HG03097 (cell line): Measurements from ENCODE around the gene ZNF555.

ENCODE experiments used
- ATAC-seq: cut with Tn5 transposase; IDR thresholded peaks from one replicate; pipeline ENCODE4 v1.9.1; 2021; ENCODE audit not compliant: unreplicated experiment, low FRiP score

The ZNF555 gene

DNA sequence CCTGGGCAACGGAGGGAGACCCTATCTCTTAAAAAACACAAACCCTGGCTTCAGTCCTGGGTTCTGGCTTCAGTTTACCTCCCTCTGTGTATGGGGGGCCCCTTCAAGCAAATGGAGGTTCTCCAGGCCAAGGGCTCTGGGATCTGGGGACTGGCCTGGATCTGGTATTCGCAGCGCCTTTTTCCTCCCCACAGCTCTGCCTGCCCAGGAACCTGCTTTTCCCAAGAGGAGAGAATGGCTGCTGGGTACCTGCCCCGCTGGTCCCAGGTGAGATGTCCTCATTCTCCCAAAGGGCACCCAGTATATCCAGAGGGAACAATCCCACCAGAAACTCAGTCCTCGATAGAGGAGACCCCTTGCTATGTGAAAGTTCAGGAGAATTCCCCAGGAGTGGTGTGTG is 18.4 kb upstream of the ZNF555 start:
- ATAC-seq = no peak

DNA sequence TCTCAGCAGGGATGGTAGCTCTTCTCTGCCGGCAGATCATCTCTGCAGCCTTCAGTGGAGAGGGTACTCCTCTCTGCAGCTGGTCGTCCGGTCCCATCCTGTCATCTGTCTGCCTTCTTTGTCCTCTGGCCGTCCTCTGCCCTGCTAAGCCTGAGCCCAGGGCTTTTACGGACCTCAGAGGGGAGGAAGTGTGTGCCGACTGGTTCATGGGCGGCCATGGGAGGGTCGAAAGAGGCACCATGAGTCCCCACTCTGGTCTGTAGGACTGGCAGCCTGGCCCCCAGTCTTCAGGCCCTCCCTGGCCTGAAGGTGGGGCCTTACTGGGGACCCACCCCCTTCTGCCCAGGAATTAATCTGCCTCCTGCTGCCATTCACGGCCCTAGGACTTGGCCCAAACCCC is 17.6 kb upstream of the ZNF555 start:
- ATAC-seq = no peak

DNA sequence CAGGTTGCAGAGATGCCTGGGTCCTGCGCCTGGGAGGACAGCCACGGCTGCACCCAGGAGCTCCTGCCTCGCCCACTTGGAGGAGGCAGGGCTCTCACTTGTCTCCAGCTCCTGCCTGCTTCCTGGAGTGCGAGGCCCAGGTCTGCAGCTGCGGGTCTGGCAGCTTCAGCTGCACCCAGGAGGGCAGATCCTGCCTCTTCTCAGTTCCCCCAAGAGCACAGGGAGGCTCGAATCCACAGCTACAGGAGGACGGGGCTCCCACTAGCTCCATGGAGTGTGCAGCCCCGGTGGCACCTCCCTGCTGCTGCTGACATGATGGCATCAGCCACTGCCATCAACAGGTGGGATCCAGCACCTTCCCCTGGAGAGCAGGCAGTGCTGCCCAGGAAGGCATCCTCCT is 17.1 kb upstream of the ZNF555 start:
- no peak for ATAC-seq

DNA sequence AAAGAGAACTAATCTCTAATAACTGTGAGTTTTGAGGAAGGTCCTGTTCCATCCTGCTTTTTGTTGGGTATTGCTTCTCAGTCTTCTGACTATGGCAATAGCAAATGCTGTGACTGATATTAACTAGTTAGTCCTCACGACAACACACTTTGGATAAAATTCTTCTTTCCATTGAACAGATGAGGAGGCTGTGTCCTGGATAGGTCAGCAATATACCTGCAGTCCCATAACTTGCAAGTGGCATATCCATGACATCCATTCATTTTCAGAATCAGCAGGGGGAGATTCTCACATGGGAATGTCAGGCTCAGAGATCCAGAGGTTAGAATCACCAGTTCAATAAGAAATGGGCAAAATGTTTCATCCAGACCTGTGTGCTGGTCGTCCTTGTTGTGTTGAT is 14.3 kb upstream of the ZNF555 start:
- no peak for ATAC-seq

DNA sequence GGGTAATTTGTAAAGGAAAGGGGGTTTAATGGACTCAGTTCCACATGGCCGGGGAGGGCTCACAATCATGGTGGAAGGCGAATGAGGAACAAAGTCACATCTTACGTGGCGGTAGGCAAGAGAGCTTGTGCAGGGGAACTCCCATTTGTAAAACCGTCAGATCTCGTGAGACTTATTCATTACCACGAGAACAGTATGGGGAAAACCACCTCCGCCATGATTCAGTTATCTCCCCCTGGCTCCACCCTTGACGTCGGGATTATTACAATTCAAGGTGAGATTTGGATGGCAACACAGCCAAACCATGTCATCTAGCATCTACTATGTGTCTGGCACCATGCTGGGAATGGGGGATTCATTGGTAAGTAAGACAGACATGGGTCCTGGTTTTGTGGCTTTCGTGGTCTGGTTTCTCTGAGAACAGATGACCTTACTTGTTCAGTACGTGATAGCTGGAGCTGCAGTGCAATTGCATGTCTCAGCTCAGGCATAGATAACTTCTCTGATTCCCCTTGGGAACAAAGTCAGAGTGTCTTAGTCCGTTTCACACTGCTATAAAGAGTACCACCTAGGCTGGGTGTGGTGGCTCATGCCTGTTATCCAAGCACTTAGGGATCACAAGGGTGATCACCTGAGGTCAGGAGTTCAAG is 13.3 kb upstream of the ZNF555 start:
- ATAC-seq = no peak

DNA sequence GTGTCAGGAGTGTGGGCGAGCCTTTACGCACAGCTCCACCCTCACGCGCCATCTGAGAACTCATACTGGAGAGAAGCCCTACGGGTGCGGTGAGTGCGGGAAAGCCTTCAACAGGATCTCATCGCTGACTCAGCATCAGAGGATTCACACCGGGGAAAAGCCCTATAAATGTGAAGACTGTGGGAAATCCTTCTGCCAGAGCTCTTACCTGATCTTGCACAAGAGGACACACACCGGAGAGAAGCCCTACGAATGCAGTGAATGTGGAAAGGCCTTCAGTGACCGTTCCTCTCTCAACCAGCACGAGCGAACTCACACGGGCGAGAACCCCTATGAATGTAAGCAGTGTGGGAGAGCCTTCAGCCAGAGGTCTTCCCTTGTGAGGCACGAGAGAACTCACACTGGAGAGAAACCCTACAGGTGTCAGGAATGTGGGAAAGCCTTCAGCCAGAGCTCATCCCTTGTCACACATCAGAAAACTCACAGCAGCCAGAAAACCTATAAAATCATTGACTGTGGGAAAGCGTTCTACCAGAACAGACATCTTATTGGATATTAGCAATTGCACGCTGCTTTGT is 6.9 kb upstream of the ZNF555 start:
- ATAC-seq = no peak

DNA sequence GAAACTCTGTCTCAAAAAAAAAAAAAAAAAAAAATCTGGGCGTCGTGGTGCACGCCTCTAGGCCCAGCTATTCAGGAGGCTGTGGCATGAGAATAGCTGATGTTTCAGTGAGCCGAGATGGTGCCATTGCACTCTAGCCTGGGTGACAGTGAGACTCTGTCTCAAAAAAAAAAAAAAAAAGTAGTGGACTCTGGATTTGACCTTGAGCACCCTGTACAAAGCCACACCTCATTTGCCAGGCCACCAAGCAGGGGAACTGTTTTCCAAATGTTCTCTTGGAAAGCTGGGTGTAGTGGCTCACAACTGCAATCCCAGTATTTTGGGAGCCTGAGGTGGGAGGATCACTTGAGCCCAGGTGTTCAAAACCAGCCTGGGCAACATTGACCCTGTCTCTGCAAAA is 3.8 kb upstream of the ZNF555 start:
- no peak for ATAC-seq

DNA sequence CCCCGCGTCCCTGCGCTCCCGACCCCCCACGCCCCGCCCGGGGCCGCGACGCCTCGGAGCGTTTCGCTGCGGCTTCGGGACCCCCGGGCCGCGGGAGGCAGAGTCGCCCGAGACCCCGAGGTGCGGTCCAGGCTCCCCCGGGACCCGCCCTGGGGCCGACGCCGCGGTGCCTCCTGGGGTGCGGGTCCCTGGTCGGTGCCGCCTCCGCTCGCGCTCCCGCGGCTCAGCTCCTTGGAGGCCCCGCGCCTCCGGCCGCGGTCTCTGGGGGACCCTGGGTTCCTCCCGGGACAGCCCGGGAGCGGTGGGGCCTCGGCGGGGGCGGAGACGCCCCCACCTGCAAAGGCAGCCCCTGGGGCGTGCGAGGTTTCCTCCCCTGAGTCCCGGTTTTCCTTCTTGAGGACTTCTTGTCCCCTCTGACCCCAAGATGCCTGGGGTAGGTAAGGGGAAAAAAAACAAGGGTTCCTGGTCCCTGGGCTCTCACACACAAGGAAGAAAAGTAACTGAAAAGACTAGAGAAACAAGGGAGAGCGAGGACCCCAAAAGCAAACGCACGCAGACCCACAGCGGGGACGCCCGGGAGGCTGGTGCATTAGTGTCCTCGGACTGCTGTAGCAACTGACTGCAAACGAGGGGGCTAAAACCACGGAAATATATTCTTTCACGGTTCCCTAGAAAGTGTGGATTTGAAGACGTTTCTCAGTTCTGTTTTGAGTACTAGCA is 740 bp downstream of the ZNF555 start:
- no peak for ATAC-seq

DNA sequence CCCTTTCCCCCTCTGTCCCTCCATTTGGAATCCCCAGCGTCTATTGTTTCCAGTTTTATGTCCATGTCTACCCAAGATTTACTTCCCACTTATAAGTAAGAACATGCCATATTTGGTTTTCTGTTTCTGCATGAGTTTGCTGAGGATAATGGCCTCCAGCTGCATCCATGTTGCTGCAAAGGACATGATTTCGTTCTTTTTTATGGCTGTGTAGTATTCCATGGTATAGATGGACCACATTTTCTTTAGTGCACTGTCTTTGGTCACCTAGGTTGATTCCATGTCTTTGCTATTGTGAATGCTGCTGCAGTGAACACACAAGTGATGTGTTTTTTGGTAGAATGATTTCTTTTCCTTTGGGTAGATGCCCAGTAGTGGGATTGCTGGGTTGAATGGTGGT is 3.8 kb downstream of the ZNF555 start:
- no peak for ATAC-seq

DNA sequence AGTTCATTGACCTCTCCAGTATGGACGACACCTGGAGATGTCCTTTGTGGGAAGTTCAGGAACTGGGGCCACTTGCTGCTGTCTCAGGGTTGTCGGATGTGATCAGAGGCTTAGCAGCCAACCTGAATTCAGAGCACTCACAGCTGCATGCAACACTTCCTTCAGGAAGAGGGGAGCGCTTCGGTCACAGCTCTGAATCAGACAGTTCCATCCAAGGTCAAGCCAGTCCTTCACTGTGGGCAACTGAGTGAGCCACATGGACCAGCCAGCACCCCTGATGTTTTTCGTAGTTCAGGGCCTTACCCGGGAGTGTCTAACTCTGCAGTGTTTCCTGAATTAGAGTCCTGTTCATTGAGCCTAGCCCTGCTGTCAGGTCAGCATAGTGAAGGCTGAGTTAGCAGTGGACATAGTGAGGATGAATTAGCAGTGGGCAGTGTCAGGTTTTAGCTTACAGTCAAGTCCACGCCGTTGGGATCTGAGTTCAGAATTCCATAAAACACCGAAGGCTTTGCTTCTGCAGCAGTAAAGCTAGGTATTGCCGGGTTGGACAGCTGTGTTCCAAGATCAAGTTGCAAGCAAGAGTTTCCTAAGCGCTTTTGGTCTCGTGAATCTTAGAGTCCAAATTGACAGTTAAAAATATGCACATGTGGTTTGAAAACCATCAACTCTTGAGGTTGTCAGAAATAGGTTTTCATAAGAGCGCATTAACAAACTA is 5.1 kb downstream of the ZNF555 start:
- ATAC-seq = no peak

DNA sequence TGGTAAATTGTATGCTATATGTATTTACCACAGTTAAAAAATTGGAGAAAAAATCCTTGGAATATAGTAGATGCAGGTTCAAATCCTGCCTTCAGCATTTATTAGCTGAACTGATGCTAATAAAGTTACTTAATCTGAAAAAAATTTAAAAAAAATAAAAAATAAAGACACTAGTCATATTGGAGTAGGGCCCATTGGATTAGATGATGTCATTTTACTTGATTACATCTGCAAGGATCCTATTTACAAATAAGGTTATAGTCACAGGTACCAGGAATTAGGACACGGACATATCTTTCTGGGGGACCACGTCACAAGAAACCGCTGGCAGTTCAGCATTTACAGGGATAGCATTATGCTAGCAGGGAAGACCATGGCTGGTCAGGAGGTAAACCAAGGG is 6.2 kb downstream of the ZNF555 start:
- no peak for ATAC-seq

DNA sequence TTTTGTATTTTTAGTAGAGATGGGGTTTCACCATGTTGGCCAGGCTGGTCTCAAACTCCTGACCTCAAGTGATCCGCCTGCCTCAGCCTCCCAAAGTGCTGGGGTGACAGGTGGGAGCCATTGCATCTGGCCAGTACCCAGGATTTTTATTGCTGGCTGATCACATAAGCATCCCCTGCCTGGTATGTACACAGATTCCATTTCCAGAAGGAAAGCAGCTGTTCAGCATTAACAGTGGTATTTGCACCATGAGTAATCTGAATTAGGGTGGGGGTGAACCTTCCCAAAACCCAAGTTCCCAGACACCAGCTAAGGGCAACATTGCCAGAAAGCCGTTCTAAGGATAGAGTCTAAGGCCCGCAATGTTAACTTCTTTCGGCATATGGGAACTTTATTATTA is 7.3 kb downstream of the ZNF555 start:
- ATAC-seq = no peak

DNA sequence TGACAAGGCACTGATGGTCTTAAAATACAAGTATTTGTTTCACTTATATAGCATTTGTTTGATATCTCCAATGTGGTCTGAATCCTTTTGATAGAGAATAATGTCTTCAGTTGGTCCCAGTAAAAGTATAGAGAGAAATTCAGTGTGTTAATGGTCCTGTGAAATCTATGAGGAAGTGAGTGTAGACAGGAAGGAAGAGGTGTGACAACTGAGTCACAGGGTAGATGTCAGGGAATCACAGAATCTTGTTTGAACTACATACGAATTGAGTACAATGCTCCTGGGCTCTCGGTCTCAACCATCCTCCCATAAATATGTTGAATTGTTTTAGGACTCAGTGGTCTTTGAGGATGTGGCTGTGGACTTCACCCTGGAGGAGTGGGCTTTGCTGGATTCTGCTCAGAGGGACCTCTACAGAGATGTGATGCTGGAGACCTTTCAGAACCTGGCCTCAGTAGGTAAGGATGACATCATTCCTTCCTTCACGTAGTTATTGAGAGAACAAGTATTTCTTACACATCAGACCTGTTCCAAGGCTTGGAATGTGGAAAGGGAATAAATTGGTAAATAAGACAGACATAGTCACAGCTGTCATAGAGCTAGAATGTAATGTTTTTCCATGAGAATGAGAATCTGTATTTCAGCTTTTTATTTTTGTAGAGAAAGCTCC is 9.1 kb downstream of the ZNF555 start:
- no peak for ATAC-seq

DNA sequence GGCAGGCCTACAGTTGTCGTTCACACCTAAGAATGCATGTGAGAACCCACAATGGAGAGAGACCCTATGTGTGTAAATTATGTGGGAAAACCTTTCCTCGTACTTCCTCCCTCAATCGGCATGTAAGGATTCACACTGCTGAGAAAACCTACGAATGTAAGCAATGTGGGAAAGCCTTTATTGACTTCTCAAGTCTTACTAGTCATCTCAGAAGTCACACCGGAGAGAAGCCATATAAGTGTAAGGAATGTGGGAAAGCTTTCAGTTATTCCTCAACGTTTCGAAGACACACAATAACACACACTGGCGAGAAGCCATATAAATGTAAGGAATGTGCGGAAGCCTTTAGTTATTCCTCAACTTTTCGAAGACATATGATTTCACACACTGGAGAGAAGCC is 11.3 kb downstream of the ZNF555 start:
- ATAC-seq = no peak

DNA sequence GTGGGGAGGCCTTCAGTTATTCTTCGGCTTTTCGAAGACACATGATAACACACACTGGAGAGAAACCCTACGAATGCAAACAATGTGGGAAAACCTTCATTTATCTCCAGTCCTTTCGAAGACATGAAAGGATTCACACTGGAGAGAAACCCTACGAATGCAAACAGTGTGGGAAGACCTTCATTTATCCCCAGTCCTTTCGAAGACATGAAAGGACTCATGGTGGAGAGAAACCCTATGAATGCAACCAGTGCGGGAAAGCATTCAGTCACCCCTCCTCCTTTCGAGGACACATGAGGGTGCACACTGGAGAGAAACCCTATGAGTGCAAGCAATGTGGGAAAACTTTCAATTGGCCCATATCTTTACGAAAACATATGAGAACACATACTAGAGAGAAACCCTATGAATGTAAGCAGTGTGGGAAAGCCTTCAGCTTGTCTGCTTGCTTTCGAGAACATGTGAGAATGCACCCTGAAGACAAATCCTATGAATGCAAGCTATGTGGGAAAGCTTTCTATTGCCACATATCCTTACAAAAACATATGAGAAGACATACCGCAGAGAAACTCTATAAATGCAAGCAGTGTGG is 11.8 kb downstream of the ZNF555 start:
- no peak for ATAC-seq

DNA sequence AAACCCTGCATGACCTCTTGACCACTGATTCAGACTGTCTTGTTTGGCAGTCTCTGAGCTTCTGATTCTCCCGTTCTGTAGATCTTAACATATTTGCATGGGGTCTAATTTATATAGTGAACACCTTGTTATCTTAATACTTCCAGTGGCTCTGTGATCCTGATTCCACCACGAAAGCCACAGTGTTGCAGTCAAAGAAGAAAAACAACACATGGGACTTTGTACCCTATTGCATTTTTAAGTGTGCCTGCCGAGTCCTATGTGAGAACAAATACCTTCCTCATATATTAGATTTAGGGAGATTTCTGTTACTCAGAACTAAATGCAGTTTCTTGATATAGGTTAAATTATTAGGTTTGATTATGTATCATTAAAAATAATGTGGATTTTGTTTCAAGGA is 13.6 kb downstream of the ZNF555 start:
- ATAC-seq = no peak

DNA sequence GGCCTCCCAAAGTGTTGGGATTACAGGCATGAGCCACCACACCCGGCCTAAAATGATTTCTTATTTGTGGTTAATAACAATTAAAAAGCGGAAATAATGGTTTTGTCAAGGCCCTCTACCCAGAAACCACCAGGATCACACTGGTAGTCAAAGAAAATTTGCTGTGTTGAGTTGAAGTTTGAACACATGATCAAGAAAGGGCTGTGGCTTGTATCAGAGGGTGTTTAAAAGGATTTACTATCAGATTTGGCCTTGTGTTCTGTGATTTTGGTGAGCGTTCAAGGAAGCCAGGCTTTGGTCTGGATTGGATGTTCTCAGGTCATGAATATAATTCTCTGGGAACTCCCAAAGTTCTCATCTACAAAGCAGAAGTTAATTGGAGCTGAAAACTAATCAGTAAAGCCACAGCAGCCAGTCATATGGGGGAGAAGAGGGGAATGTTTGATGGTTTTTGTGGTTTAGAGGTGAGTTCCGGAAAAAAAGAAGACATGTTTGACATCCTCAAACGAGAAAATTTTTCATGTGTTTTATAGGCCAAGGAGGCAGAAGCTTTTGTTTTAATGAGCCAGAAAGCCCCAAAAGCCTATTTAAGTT is 15.3 kb downstream of the ZNF555 start:
- no peak for ATAC-seq

DNA sequence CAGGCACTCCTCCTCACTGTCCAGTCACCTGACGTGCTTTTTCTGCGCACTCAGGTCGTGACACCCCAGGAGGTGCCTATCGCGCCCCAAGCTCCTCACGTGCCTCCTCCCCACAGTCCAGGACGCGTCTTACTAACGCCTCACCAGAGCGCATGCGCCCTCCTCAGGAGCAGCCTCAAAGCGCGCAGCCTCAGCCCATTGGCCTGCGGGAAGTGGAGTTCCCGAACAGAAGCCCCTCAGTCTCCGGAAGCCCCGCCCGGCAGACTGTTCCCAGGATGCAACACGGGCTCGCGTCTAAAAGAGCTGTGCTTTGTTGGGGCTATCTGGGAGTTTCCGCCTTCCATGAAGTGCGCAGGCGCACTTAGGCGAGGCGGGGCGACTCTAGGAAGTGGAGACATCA is 17.6 kb downstream of the ZNF555 start:
- no peak for ATAC-seq

DNA sequence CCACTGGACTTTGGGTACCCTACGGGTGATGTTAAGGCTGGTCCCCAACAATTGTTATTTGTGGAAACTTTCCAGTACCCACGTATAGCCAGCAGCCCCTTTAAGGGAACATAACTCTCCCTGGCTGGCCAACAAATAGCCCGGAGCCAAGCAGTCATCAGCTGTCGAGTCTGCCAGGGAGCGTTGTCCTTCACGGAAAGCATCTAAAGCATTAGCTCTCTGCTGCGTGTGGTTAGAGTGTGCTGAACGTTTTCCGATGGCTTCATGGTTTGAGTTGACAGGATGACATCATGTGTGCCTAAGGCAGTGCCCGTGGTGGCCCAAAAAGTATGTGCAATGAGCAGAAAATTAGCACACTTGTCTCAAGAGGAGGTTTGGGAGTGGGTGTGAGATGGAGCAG is 22.5 kb downstream of the ZNF555 start:
- ATAC-seq = no peak

DNA sequence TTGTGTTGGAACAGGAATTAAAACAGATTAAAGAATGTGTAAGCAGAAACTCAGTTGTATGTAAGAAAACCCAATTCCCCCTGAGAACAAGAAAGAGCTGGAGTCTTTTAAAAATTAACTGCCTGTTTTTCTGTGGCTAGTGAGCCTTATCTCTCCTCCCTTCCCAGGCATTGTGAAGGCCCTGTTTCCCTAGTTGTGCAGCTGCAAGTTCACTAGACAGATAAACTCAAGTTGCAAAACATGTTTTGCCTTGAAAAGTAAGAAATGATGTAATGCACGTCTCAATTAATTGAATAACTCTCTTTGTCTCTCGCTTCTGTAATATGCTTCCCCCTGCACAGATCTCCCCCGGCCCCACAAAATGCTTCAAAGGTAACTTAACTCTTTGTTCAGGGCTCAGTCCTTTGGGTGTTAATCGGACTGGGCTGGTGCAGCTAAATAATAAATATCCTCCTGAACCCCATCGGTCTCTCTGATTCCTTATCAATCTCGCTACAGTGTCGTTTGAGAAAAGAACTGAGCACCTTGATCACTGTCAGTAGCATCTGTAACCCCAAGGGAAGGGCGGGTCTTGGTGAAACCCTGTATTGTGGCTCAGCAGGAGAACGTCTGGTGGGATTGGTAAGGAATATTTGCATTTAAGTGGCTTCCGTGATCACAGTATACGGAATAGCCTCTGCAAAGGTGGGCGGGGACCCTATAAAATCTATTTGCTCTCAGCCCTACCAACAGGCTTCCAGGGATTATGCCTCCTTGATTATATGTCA is 24.2 kb downstream of the ZNF555 start:
- no peak for ATAC-seq
